Skin of body (tissue), 2 donors: ENCODE data around the gene SAP25. TPM values are rescaled to one million over a fixed set of nuclear protein-coding genes. Genes with fewer than 3 reads are reported as not detected.
"Not testable (repeated sequence)": the region's sequence is repeated elsewhere in the genome, so short reads cannot be mapped to it uniquely, and the experiment has no call there.

Experiments
- DNase-seq: peaks from one replicate; lab custom pipeline; 2025; lab: John Stamatoyannopoulos, UW
- total RNA-seq: library from RNA; depleted of rRNA; stranded (reverse); fragments of >200 nt; gene quantifications from one replicate; pipeline ENCODE4 v1.2.3, GENCODE V29; 2014

SAP25 gene
- total RNA-seq, 1 donor from 2014 or later, result 0.39 TPM

- no peak for DNase-seq
Measured at GRCh38 chr7:100562195-100563099, 11.3 kb downstream of the SAP25 start.

DNA sequence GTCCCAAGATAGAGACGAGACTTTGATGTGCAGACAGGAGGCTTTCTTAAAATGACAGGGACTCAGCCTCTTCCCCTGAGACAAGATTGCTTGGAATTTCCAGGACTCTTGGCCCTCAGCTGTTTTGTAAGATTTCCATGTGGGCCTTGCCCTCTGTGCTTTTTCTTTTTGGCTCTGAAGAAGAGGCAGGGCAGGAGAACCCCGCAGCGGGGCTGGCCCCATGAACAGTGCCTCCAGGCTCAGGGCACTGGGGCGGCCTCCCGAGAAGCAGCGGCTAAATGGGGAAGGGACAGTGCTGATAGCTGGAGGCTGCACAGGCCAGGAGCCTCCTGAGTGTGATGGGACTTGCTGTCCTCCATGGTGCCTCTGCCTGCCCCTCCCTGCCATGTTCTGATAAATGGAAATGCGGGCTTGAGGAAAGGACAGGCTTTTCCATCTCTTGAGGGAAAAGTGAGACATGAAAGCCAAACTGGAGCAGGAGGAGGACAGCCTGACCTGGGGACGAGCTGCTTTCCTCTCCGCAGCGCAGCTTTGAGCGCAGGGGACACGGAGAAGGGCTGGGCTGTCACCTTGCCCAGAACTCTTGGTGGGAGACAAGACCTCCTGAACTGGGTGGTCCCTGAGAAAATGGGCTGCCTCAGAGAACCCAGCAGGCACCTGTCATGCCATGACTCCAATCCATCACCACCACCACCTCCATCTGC lies 12.1 kb downstream of the SAP25 start:
- no peak for DNase-seq

- DNase-seq, result no peak
Measured at GRCh38 chr7:100559127-100559526, 14.6 kb downstream of the SAP25 start.

DNA sequence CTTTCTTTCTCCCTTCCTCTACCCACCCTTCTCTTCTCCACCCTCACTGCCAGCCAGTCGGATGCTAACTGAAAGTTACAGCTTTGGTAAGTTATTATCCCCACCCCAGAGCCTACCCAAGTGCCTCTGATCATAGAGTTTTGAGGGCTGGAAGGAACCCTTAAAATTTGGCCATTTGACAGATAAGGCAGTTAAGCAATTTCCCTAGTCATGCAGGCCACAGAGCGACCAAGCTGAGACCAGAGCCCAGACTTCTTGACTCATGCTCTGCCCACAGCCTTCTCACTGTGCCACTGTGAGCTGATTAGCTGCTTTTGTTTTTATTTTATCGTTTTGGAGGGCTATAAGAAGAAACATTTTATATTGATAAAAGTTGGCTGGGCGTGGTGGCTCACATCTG lies 17.2 kb downstream of the SAP25 start:
- DNase-seq, result no peak

- DNase-seq, result no peak
Measured at GRCh38 chr7:100555701-100556100, 18.0 kb downstream of the SAP25 start.

- DNase-seq, result no peak
Measured at GRCh38 chr7:100553032-100553431, 20.7 kb downstream of the SAP25 start.

- DNase-seq, result no peak
Measured at GRCh38 chr7:100552532-100552931, 21.2 kb downstream of the SAP25 start.

DNA sequence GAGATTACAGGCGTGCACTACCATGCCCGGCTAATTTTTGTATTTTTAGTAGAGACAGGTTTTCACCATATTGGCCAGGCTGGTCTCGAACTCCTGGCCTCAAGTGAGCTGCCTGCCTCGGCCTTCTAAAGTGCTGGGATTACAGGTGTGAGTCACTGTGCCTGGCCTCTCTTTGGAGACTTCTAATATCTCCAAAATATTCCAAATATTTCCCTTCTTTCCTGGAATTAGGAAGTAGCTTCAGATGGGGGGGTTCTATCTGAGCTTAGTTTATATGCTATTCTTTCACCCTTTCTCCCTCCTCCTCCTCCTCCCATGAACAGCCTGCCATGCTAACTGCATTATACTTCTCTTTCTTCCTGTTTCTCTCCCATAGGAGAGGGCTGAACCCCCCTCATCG lies 25.3 kb downstream of the SAP25 start:
- not testable (repeated sequence) for DNase-seq

GRCh38 chr7:100547872-100548271 lies 25.8 kb downstream of the SAP25 start:
- peak; percentile 4 for DNase-seq

DNA sequence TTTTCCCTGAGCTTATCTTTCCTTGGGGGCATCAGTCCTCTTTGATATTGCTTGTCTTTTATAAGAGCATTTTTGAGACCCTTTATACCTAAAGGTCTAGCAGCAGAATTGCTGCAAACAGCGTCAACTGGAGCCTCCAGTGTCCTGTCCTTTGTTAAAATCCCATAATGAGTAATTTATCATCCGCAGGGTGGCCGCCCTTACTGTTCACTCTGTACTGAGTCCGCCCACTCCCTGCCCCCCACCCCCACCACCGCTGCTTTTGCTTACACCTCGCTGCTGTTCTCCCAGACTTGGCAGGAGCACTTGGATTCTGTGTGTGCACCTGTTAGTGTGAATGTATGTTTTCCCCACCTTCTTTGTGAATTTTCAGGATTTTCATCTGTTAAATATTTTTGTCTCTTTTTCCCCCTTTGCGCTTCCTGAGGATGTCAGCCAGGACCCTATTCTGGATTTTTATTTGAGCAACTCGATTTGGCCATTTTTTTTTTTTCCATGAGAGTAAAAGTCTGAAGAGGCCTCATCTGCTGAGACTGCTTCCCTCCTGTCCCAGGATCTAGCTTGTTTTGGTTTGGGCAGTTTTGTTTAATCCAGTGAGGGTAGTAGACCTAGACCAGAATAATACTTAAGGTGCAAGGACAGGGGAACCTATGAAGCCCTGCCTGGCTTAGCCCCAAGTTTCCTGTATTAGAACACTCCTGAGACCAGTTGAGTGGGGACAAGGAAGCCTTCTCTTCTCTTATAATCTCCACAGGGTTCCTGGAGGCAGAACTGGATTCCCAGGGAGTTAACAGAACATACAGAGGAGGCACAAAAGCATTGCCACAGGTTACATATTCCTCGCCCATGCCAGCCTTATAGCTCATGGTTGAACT lies 26.5 kb downstream of the SAP25 start:
- no peak for DNase-seq

GRCh38 chr7:100546129-100546925 lies 27.4 kb downstream of the SAP25 start:
- DNase-seq, result no peak

- peak; percentile 19 for DNase-seq
Measured at GRCh38 chr7:100545360-100546128, 28.2 kb downstream of the SAP25 start.

GRCh38 chr7:100544967-100545359 lies 28.7 kb downstream of the SAP25 start:
- no peak for DNase-seq

GRCh38 chr7:100544386-100544785 lies 29.3 kb downstream of the SAP25 start:
- no peak for DNase-seq

- no peak for DNase-seq
Measured at GRCh38 chr7:100543586-100543985, 30.1 kb downstream of the SAP25 start.

- DNase-seq, result not testable (repeated sequence)
Measured at GRCh38 chr7:100541309-100541708, 32.4 kb downstream of the SAP25 start.

DNA sequence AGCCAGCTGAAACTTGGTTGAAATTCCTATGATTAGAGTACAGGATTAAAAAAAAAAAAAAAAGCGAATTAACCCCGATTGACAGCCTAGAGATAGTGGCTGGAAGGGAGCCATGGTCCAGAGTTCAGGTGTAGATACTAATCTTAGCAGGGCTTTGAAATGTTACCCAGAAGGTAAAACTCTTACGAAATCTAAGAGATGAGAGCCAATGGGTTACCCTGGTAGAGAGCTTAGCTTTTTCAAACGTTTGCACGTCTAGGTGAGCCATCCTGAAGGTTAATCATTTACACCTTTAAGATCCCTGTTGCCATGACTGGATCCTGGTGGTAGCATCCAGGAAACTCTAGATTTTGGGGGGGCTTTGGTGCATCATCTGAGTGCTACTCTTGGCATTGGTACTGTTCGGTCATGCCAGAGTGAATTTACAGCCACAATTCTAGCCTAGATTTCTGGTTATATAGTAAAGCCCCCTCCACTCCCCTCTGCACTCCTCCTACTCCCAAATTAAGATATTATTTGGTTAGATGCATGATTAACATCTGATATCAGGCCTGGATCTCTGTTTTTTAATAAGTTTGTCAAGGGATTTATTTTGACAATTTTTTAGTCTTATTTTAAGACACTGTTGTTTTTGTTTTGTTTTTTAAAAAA lies 33.5 kb downstream of the SAP25 start:
- DNase-seq, result no peak

GRCh38 chr7:100539436-100540006 lies 34.2 kb downstream of the SAP25 start:
- DNase-seq, result no peak
